Activated naive CD8-positive, alpha-beta T cell treated with anti-CD3 and anti-CD28 coated beads for 36 hours (primary cell): Measurements from ENCODE around the gene CDC42BPG. TPM values are rescaled to one million over a fixed set of nuclear protein-coding genes. Genes with fewer than 3 reads are reported as not detected.
A peak's percentile ranks its signal among the peaks of the same experiment; 100 is the strongest.

Source experiments
- DNase-seq: peaks from one replicate; pipeline ENCODE4 v3.0.0; 2021
- H3K27ac Mint-ChIP-seq: one replicate; pipeline ENCODE4 v1.8.0; 2022; ENCODE audit warnings: mild to moderate bottlenecking, moderate library complexity, mixed read lengths
- H3K27me3 Mint-ChIP-seq: one replicate; pipeline ENCODE4 v1.8.0; 2022; ENCODE audit warnings: mild to moderate bottlenecking, mixed read lengths
- H3K36me3 Mint-ChIP-seq: one replicate; pipeline ENCODE4 v1.8.0; 2021; ENCODE audit warnings: mild to moderate bottlenecking, mixed read lengths
- H3K4me1 Mint-ChIP-seq: one replicate; pipeline ENCODE4 v1.8.0; 2021; ENCODE audit warnings: mixed read lengths
- H3K4me3 Mint-ChIP-seq: one replicate; pipeline ENCODE4 v1.8.0; 2022; ENCODE audit warnings: mild to moderate bottlenecking, moderate library complexity, mixed read lengths
- H3K9me3 Mint-ChIP-seq: one replicate; pipeline ENCODE4 v1.8.0; 2022; ENCODE audit warnings: mixed read lengths
- total RNA-seq, 2 experiments: library from RNA; stranded (reverse); gene quantifications; one replicate each; pipeline ENCODE4 v1.2.3, GENCODE V29; 2021

CDC42BPG gene
- total RNA-seq, 2 experiments from 2014 or later, result 0.46 to 0.54 TPM

DNA sequence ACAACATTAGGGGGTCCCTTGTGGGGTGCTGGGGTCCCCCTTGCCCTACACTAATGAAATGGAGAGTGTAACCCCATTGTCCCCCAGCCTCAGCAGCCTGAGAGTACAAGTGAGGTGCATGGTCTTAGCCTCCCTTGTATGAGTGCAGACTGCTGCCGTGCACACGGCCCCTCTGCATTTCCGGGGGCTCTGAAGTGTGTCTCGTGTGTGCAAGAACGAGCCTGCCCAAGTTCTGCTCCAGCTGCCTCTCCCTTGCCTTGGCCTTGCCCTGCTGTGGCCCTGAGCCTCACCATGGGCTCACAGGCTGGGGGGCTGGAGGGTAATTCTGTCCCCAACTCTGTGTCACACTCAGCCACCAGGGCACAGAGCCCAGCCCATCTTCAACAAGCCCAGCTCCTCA lies 39.1 kb upstream of the CDC42BPG start:
- Mint-ChIP-seq H3K9me3 (no peaks in the 10 kb centered on the region), H3K27ac (no peak overlapping the region), H3K4me3 (no peak overlapping the region), H3K4me1 (peaks cover 57% of the 10 kb centered on the region), H3K27me3 (no peaks in the 10 kb centered on the region), H3K36me3 (peaks cover 2% of the 10 kb centered on the region)
- DNase-seq, result no peak

DNA sequence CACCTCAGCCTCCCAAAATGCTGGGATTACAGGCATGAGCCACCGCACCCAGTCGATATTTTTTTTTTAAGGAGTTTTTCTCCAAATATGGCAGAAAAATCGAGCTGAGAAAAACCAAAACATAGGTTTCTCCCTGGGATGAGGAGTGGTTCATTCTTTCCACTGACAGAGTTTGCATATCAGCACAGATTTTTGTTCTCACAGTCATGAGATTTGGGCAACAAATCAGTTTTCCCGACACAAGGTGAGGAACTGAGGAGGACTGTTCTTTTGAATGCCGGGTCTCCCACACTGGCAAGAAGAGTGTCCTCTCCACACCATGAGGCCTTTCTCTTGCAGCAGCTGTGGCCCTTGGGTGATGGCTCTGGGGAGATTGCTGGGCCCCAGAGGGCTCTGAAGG lies 37.8 kb upstream of the CDC42BPG start:
- Mint-ChIP-seq H3K4me3 (no peak overlapping the region), H3K36me3 (peaks cover 7% of the 10 kb centered on the region), H3K9me3 (no peaks in the 10 kb centered on the region), H3K4me1 (peaks cover 49% of the 10 kb centered on the region), H3K27ac (no peak overlapping the region), H3K27me3 (no peaks in the 10 kb centered on the region)
- no peak for DNase-seq

DNA sequence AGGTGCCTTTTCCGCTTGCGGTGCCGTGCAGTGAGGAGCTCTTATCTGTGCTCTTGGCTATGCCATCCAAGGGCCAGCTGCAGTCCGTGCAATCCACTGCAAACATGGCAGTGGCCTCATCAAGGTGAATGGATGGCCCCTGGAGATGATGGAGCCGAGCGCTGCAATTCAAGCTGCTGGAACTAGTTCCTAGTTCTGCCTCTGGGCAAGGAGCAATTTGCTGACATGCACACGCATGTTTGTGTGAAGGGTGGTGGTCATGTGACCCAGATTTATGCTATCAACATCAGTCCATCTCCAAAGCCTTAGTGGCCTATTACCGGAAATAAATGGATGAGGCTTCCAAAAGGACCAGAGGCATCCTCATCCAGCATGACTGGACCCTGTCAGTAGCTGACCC lies 37.0 kb upstream of the CDC42BPG start:
- H3K9me3 Mint-ChIP-seq, result no peaks in the 10 kb centered on the region
- no peaks in the 10 kb centered on the region for H3K27me3 Mint-ChIP-seq
- no peak for DNase-seq
- H3K4me3 Mint-ChIP-seq, result no peak overlapping the region
- H3K27ac Mint-ChIP-seq, result peak overlapping the region; percentile 99
- peaks cover 13% of the 10 kb centered on the region for H3K36me3 Mint-ChIP-seq
- H3K4me1 Mint-ChIP-seq, result peaks cover 52% of the 10 kb centered on the region

DNA sequence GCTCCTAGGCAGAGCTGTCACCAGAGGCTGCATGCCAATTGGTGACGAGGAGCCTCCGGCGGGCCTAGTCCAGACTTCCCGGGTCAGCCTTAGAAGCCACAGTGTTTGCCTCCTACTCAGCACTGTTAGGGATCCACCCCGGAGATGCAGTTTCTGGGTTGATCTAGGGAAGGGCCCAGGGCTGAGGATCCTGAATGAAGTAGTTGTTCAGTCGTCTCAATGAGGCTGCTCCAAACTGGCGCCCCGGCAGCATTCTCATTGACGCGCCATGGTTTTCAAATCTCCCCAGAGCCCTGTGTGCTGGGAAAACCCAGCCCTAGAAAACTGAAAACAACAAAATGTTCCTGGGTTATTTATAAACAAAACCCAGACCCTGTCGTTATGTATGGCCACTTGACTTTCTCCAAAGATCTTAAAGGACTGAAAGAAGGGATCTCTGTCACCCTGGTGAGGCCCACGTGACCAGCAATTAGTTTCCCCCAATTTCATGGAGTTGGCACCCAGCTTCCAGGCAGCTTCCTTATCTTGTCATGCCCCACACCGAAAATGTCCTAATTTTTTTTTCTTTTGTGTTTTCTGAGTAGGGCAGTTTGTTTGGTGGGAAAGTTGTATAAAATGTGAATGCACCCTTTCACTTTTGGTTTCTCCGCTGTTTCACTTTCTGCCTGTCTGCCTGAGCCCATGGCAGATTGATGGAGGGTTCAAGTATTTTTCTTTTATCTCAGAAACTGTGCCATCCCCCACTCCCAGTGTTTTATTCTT lies 36.0 kb upstream of the CDC42BPG start:
- peak overlapping the region; percentile 99 for H3K27ac Mint-ChIP-seq
- H3K27me3 Mint-ChIP-seq, result no peaks in the 10 kb centered on the region
- no peak for DNase-seq
- peaks cover 23% of the 10 kb centered on the region for H3K36me3 Mint-ChIP-seq
- peaks cover 55% of the 10 kb centered on the region for H3K4me1 Mint-ChIP-seq
- no peaks in the 10 kb centered on the region for H3K9me3 Mint-ChIP-seq
- H3K4me3 Mint-ChIP-seq, result peak overlapping the region; percentile 98

DNA sequence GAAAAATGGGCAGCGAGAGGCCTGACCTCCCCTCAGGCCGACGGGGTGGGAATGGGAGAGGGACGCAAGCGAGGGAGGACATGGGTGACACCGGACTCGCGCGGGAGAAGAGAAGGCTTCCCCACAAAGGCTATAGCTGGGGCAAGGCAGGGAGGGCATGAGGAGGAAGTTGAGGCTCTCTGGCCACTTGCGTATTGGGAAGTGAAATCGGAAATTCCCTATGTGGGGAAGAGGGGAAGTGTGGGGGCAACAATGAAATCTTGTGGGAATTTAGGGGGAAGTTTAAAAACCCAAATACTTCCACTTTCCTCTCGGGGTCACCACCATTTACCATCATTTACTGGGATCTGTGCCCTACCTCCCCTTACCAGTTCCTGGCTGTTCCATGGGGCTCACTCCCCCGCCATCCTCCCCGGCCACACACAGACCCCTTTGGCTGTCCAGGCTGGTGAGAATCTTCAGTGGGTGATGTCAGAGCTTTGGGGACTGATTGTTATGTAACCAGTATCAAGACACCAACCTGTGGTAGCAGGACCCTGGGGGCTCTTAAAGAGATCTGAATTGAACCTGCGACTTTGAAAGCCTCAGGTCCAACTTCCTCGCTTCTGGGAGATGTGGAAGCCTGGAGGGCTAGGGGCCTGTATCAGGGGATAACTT lies 34.9 kb upstream of the CDC42BPG start:
- Mint-ChIP-seq H3K4me1 (peaks cover 60% of the 10 kb centered on the region), H3K4me3 (peak overlapping the region; percentile 98), H3K27ac (peak overlapping the region; percentile 99), H3K27me3 (no peaks in the 10 kb centered on the region), H3K36me3 (peaks cover 33% of the 10 kb centered on the region), H3K9me3 (no peaks in the 10 kb centered on the region)
- no peak for DNase-seq

DNA sequence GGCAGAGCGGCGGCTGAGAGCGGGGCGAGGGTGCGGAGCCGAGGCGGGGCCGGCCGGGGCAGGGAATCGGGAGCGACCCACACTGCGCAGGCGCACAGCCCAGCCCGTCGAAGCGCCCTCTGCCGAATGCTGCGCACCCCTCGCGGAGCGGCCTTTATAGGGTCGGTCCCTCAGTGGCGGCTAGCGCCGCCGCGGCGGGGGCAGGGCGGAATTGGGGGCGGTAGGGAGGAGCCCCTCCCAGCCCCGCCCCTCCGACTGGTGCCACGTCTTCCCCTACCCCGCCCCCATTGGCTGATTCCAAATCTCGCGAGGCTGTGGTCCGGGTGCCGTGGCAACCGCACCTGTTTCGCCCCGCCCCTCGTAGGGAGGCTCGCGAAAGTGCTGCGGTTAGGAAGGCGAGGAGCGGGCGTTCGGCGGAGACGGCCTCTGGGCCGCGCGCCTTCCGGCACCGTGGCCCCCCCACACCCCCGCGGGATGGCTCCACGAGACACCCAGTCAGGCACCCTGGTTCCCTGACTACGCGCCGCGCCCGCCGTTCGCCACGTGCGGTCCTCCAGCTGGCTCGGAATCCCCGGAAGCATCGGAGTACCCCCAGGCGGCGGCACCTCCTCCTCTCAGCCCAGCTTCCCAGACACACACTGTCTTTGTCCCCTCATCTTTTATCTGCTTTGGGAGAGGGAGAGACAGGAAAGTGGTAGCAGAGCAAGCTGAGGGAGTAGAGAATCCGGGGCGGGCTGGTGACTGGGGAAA lies 34.2 kb upstream of the CDC42BPG start, which contains the start of gene EHD1:
Gene EHD1 (minus strand): TSS at position 128 of the 750 bp plus-strand sequence. CDS start 157 bp downstream, outside the sequence.
- Mint-ChIP-seq H3K27ac (peak within 1 kb of the TSS; percentile 99), H3K9me3 (no peaks in the 10 kb centered on the region), H3K4me1 (peaks cover 61% of the 10 kb centered on the region), H3K27me3 (no peaks in the 10 kb centered on the region), H3K4me3 (peak within 1 kb of the TSS; percentile 98), H3K36me3 (peaks cover 37% of the 10 kb centered on the region)
- peak; percentile 99 for DNase-seq

DNA sequence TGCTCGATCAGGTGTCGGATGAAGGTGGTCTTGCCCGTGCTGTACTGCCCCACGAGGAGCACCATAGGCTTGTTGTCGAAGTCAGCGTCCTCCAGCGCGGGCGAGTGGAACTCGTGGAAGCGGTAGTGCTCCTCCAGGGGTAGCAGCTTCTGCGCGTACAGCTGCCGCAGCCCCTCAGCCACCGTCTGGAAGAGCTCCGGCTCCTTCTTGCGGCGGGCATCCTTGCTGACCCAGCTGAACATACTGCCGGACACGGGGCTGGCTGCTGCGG lies 33.7 kb upstream of the CDC42BPG start:
- peak overlapping the region; percentile 95 for H3K4me3 Mint-ChIP-seq

DNA sequence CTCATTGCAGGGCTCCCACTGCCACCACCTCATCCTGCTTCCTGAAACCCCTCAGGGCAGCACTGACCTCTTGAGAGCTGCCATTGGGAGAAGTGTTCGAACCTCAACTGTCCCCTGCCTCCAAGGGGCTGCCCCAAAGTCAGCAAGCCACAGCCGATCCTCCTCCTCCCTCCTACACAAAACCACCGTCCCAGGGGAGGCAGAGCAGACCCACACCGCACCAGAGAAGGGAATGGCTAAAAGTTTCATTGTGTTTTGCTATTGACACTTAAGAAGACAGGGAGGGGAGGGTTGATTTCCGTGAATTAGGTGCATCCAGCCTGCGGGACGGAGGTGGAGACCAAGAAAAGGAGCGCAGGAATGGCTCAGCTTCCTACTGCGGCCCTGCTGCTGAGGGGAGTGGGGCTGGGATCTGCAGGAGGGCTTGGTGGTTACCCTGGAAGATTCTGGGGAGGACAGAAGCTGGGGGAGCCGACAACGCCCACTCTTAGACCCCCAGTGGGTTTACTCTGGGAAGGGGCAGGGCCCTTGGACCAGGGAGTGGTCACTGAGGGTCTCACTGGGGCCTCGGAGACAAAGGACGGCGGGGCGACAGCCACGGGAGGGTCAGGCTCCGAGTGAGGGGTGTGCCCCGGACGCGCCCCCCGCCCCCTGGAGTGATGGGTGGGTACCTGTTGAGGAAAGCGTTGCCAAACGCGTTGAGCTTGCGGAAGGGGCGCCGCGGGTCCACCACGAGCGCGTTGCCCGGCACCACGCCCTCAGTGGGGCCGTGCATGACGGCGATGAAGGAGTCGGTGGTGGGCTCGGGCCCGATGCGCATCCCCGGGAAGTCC lies 33.2 kb upstream of the CDC42BPG start:
- H3K4me3 Mint-ChIP-seq, result peak overlapping the region; percentile 95
- no peaks in the 10 kb centered on the region for H3K9me3 Mint-ChIP-seq
- H3K27me3 Mint-ChIP-seq, result no peaks in the 10 kb centered on the region
- H3K36me3 Mint-ChIP-seq, result peaks cover 44% of the 10 kb centered on the region
- H3K27ac Mint-ChIP-seq, result peak overlapping the region; percentile 77
- H3K4me1 Mint-ChIP-seq, result peaks cover 68% of the 10 kb centered on the region
- DNase-seq, result no peak

More for the DNA sequence above, 33.7 kb upstream of the CDC42BPG start:
- Mint-ChIP-seq H3K36me3 (peaks cover 40% of the 10 kb centered on the region), H3K9me3 (no peaks in the 10 kb centered on the region), H3K27me3 (no peaks in the 10 kb centered on the region), H3K27ac (peak overlapping the region; percentile 77), H3K4me1 (peaks cover 64% of the 10 kb centered on the region)
- DNase-seq, result no peak

DNA sequence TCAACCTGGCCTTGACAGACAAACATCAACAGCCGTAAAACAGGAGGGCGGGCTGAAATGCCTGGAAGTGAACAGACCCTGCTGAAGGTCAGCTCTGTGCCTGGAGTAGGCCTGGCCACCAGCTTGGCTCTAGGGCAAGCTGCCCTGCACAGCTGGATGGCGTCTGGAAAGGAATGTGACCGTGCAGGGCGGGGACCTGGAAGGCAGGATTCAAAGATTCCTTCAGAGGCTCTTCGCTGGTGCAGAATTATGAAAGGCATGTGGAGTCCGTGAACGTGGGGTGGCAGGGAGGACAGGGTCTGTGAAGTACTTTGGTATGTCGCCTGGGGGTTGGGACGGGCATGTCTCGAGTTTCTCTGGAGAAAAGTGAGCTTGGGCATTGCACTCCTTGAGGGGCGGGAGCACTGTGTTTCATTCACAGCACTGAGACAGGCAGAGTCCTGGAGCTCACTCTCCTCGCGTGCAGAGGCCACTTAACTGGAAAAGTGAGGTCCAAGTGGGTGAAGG lies 32.4 kb upstream of the CDC42BPG start:
- Mint-ChIP-seq H3K27ac (peak overlapping the region; percentile 77), H3K4me3 (peak overlapping the region; percentile 95), H3K4me1 (peaks cover 73% of the 10 kb centered on the region), H3K27me3 (no peaks in the 10 kb centered on the region), H3K36me3 (peaks cover 48% of the 10 kb centered on the region), H3K9me3 (no peaks in the 10 kb centered on the region)
- DNase-seq, result no peak

DNA sequence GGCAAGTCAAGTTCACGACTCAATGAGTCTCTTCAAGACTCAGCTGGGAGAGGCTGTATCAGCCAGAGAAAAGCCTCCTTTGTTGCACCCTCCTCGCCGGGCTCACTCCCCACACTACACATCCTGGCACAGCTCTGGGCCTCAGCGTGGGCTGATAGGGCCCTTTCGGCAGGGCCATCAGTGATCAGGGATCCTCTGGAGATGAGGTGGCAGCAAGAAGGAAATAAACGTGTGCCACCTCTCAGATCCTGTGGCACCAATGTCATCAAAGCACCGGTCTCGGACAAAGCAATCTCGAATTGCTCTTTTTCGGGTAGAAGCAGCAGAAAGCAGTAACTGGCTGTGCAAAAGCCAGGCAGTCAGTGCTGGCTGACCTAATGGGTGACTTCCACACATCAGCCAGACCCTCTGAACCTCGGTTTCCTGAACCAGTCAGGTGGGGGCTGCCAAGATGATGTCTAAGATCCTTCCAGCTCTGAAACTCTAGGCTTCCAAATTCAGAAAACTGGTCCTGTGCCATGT lies 31.8 kb upstream of the CDC42BPG start:
- H3K4me1 Mint-ChIP-seq, result peaks cover 74% of the 10 kb centered on the region
- peaks cover 52% of the 10 kb centered on the region for H3K36me3 Mint-ChIP-seq
- no peaks in the 10 kb centered on the region for H3K9me3 Mint-ChIP-seq
- H3K4me3 Mint-ChIP-seq, result peak overlapping the region; percentile 95
- H3K27me3 Mint-ChIP-seq, result no peaks in the 10 kb centered on the region
- peak; percentile 50 for DNase-seq
- peak overlapping the region; percentile 77 for H3K27ac Mint-ChIP-seq

DNA sequence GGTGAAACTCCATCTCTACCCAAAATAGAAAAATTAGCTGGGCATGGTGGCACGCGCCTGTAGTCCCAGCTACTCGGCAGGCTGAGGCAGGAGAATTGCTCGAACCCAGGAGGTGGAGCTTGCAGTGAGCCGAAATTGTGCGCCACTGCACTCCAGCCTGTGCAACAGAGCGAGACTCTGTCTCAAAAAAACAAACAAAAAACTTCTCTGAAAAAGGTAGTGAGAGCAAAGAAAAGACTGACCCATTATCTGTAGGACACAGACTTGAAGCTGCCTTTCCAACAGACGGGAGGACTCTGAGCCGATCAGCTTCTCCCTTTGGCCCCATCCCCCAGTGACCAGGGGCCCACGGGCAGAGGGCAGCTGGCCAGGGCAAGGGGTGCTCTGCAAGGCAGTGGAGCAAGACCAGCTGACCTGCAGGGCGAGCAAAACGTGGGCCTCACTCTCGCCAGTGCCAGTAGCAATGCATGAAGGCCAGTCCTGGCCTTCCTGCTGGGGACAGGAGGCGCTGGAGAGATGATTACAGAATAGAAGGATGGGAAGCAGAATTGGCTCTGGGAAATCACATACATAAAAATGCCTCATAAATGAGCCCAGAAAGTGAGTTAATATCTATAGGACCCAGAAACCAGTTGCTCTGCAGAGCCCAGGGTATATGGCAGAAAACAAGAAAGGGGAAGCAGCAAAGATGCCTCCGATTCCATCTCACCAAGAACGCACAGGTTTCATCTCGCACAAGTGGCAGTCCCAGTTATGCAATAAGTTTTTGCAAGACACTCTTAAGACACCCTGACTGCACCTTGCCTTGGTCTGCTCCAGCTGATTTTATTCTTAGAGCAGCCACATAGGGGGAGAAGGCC lies 31.1 kb upstream of the CDC42BPG start:
- peak overlapping the region; percentile 75 for H3K27ac Mint-ChIP-seq
- DNase-seq, result no peak
- H3K4me1 Mint-ChIP-seq, result peaks cover 70% of the 10 kb centered on the region
- no peaks in the 10 kb centered on the region for H3K27me3 Mint-ChIP-seq
- H3K36me3 Mint-ChIP-seq, result peaks cover 54% of the 10 kb centered on the region
- peak overlapping the region; percentile 95 for H3K4me3 Mint-ChIP-seq
- H3K9me3 Mint-ChIP-seq, result no peaks in the 10 kb centered on the region

DNA sequence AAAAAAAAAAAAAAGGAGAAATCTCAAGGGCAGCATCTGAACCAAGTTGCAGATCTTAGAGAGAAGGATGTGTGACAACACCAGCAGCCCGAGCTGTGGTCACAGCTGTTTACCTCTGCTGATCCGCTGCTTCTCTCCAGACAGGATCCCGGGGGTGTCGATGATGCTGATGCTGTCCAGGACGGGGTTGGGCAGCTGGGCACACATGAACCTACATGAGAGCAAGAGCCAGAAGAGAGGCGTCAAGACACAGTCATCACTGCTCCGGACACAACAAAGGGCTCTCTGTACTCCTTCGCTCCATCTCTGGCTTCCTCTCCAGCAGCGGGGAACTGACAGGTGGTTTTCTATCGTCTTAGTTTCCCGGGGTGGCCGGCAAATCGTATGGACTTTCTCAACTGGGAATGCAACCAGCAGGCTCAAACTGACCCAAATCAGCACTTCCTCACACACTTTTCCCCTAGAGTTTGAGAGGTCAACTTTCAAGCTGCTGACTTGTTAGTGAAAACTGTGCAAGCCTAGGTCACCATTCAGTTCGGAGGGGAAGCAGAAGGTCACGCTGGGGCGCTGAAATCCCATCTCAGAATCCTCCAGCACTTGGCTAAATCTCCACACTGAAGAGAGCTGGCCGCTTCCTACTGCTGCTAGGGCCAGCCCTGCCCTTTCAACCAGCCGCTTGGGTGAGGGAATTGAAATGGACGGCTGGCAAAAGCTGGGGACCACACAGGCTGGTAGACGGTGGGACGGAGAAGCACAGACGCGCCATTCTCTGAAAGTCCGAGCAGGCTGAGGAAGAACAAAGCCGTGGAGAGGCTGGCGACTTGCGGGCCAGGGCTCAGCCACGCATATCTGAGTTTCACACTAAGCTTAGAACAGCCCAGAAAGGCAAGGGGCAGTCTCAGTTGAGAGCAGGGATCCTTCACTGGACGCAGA lies 30.1 kb upstream of the CDC42BPG start:
- H3K4me1 Mint-ChIP-seq, result peaks cover 69% of the 10 kb centered on the region
- no peaks in the 10 kb centered on the region for H3K27me3 Mint-ChIP-seq
- DNase-seq, result no peak
- H3K27ac Mint-ChIP-seq, result peak overlapping the region; percentile 89
- H3K9me3 Mint-ChIP-seq, result no peaks in the 10 kb centered on the region
- peaks cover 54% of the 10 kb centered on the region for H3K36me3 Mint-ChIP-seq
- peak overlapping the region; percentile 95 for H3K4me3 Mint-ChIP-seq
